Stimulated activated naive CD8-positive, alpha-beta T cell treated with anti-CD3 and anti-CD28 coated beads, Interleukin-15, amount 100 ng/mL, for 72 hours (primary cell): Measurements from ENCODE around the gene MT3.
A peak's percentile ranks its signal among the peaks of the same experiment; 100 is the strongest.
"Not testable (repeated sequence)": the region's sequence is repeated elsewhere in the genome, so short reads cannot be mapped to it uniquely, and the experiment has no call there.

ENCODE experiments used
- ATAC-seq: fragments of 150-1000 bp; cut with Tn5 transposase; 2 replicates; pipeline ENCODE4 v1.10.0; 2021; ENCODE audit warnings: mild to moderate bottlenecking, moderate library complexity
- DNase-seq, 2 donors: peaks; one replicate each; pipeline ENCODE4 v3.0.0; 2021 to 2022
- H3K27ac Mint-ChIP-seq, 2 donors: one replicate each; pipeline ENCODE4 v1.8.0; 2022; ENCODE audit warnings: mild to moderate bottlenecking in 2 of 2, mixed read lengths in 2 of 2, moderate library complexity in 2 of 2
- H3K27me3 Mint-ChIP-seq: one replicate; pipeline ENCODE4 v1.8.0; 2022; ENCODE audit warnings: mixed read lengths
- H3K4me1 Mint-ChIP-seq: one replicate; pipeline ENCODE4 v1.8.0; 2022; ENCODE audit warnings: mild to moderate bottlenecking, mixed read lengths
- H3K4me3 Mint-ChIP-seq, 2 donors: one replicate each; pipeline ENCODE4 v1.8.0; 2022; ENCODE audit warnings: mild to moderate bottlenecking in 2 of 2, mixed read lengths in 2 of 2, moderate library complexity in 1 of 2
- H3K9me3 Mint-ChIP-seq, 2 donors: one replicate each; pipeline ENCODE4 v1.8.0; 2022; ENCODE audit warnings: mixed read lengths in 2 of 2

Gene MT3

GRCh38 chr16:56611281-56611833 is 22.0 kb downstream of the MT3 start:
- peaks cover 89% of the 10 kb centered on the region for H3K4me1 Mint-ChIP-seq
- peak overlapping the region; percentile 7 to 97 for H3K4me3 Mint-ChIP-seq
- H3K27ac Mint-ChIP-seq: peak overlapping the region; percentile 39 to 91
- no peaks in the 10 kb centered on the region for H3K9me3 Mint-ChIP-seq
- ATAC-seq: no peak
- DNase-seq: no peak
- no peaks in the 10 kb centered on the region for H3K27me3 Mint-ChIP-seq

GRCh38 chr16:56613706-56614105 is 24.4 kb downstream of the MT3 start:
- H3K27me3 Mint-ChIP-seq: peaks cover 23% of the 10 kb centered on the region
- DNase-seq (no peak), ATAC-seq (no peak)
- peaks cover 87% of the 10 kb centered on the region for H3K4me1 Mint-ChIP-seq
- H3K9me3 Mint-ChIP-seq: no peaks in the 10 kb centered on the region
- H3K4me3 Mint-ChIP-seq: peak overlapping the region in 1 of 2 donors; percentile 28
- peak overlapping the region; percentile 66 to 74 for H3K27ac Mint-ChIP-seq

GRCh38 chr16:56614549-56614991 is 25.2 kb downstream of the MT3 start:
- H3K9me3 Mint-ChIP-seq: no peaks in the 10 kb centered on the region
- ATAC-seq (peak; percentile 82), DNase-seq (peak in 1 of 2 donors; percentile 57)
- H3K4me3 Mint-ChIP-seq: peak overlapping the region; percentile 27 to 41
- peaks cover 78% of the 10 kb centered on the region for H3K4me1 Mint-ChIP-seq
- H3K27me3 Mint-ChIP-seq: peaks cover 32% of the 10 kb centered on the region
- H3K27ac Mint-ChIP-seq: peak overlapping the region; percentile 66 to 74

GRCh38 chr16:56615353-56615752 is 26.0 kb downstream of the MT3 start:
- Mint-ChIP-seq H3K9me3 (no peaks in the 10 kb centered on the region), H3K4me3 (peak overlapping the region in 1 of 2 donors; percentile 27), H3K27ac (no peak overlapping the region), H3K27me3 (peaks cover 36% of the 10 kb centered on the region), H3K4me1 (peaks cover 70% of the 10 kb centered on the region)
- ATAC-seq (no peak), DNase-seq (no peak)

GRCh38 chr16:56616608-56617211 is 27.4 kb downstream of the MT3 start:
- H3K4me3 Mint-ChIP-seq: peak overlapping the region; percentile 71 to 77

GRCh38 chr16:56617212-56618085 is 28.1 kb downstream of the MT3 start:
- ATAC-seq (peak; percentile 75), DNase-seq (peak; percentile 66 to 69)
- Mint-ChIP-seq H3K27me3 (peaks cover 36% of the 10 kb centered on the region), H3K4me1 (peaks cover 52% of the 10 kb centered on the region), H3K4me3 (peak overlapping the region; percentile 71 to 77), H3K9me3 (no peaks in the 10 kb centered on the region), H3K27ac (peak overlapping the region; percentile 37 to 48)

More at GRCh38 chr16:56616608-56617211, 27.4 kb downstream of the MT3 start:
- Mint-ChIP-seq H3K9me3 (no peaks in the 10 kb centered on the region), H3K27me3 (peaks cover 36% of the 10 kb centered on the region), H3K4me1 (peaks cover 57% of the 10 kb centered on the region), H3K27ac (peak overlapping the region in 1 of 2 donors; percentile 80)
- DNase-seq (no peak), ATAC-seq (no peak)

- no peak for DNase-seq
- H3K4me3 Mint-ChIP-seq: peak overlapping the region; percentile 71 to 77
Observed at GRCh38 chr16:56618138-56618537, 28.8 kb downstream of the MT3 start.

GRCh38 chr16:56620339-56620897 is 31.1 kb downstream of the MT3 start:
- no peak overlapping the region for H3K4me3 Mint-ChIP-seq
- no peak for ATAC-seq
- no peak for DNase-seq
- H3K4me1 Mint-ChIP-seq: peaks cover 30% of the 10 kb centered on the region
- H3K27me3 Mint-ChIP-seq: peaks cover 52% of the 10 kb centered on the region
- H3K9me3 Mint-ChIP-seq: no peaks in the 10 kb centered on the region
- H3K27ac Mint-ChIP-seq: no peak overlapping the region

More at GRCh38 chr16:56618138-56618537, 28.8 kb downstream of the MT3 start:
- no peaks in the 10 kb centered on the region for H3K9me3 Mint-ChIP-seq
- H3K4me1 Mint-ChIP-seq: peaks cover 45% of the 10 kb centered on the region
- peaks cover 36% of the 10 kb centered on the region for H3K27me3 Mint-ChIP-seq
- H3K27ac Mint-ChIP-seq: no peak overlapping the region
- no peak for ATAC-seq

- not testable (repeated sequence) for DNase-seq, ATAC-seq, H3K4me3 Mint-ChIP-seq, H3K27ac Mint-ChIP-seq, H3K9me3 Mint-ChIP-seq
- peaks cover 62% of the 10 kb centered on the region for H3K27me3 Mint-ChIP-seq
- H3K4me1 Mint-ChIP-seq: peaks cover 32% of the 10 kb centered on the region
Observed at GRCh38 chr16:56621665-56622445, 32.5 kb downstream of the MT3 start.

- not testable (repeated sequence) for H3K4me3 Mint-ChIP-seq, DNase-seq, ATAC-seq, H3K9me3 Mint-ChIP-seq
- Mint-ChIP-seq H3K4me1 (peaks cover 20% of the 10 kb centered on the region), H3K27me3 (peaks cover 56% of the 10 kb centered on the region), H3K27ac (peak overlapping the region in 1 of 2 donors; percentile 81)
Observed at GRCh38 chr16:56623184-56623583, 33.9 kb downstream of the MT3 start.

- ATAC-seq: no peak
- Mint-ChIP-seq H3K27me3 (peaks cover 54% of the 10 kb centered on the region), H3K4me1 (peaks cover 20% of the 10 kb centered on the region), H3K27ac (no peak overlapping the region), H3K9me3 (no peaks in the 10 kb centered on the region), H3K4me3 (no peak overlapping the region)
- no peak for DNase-seq
Observed at GRCh38 chr16:56623637-56624036, 34.3 kb downstream of the MT3 start.

- H3K27ac Mint-ChIP-seq: peak within 1 kb of the TSS; percentile 93 to 96
- peak within 1 kb of the TSS; percentile 89 to 94 for H3K4me3 Mint-ChIP-seq
- peak; percentile 92 for ATAC-seq
- peaks cover 58% of the 10 kb centered on the region for H3K27me3 Mint-ChIP-seq
- H3K9me3 Mint-ChIP-seq: no peaks in the 10 kb centered on the region
- H3K4me1 Mint-ChIP-seq: peaks cover 20% of the 10 kb centered on the region
- peak; percentile 62 to 73 for DNase-seq
Observed at GRCh38 chr16:56625140-56625942, 36.0 kb downstream of the MT3 start, which contains the start of gene MT1E. MT1E (plus strand) TSS chr16:56625781; CDS start chr16:56625852, 71 bp downstream.

GRCh38 chr16:56625943-56626654 is 36.8 kb downstream of the MT3 start:
- Mint-ChIP-seq H3K4me3 (peak overlapping the region; percentile 89 to 94), H3K27me3 (peaks cover 65% of the 10 kb centered on the region), H3K27ac (peak overlapping the region; percentile 87 to 93), H3K9me3 (no peaks in the 10 kb centered on the region), H3K4me1 (peaks cover 20% of the 10 kb centered on the region)
- no peak for DNase-seq
- ATAC-seq: peak; percentile 38
